C4-2B (cell line): ENCODE results near the gene PAK1.
"Not testable (repeated sequence)": the region's sequence is repeated elsewhere in the genome, so short reads cannot be mapped to it uniquely, and the experiment has no call there.

ENCODE experiments used
- H3K27ac ChIP-seq: fragments of 450-650 bp; 2 replicates; pipeline ENCODE4 v1.5.1; 2017
- CTCF ChIP-seq: fragments of 450-650 bp; conservative IDR thresholded peaks from 2 replicates; pipeline ENCODE4 v1.5.1; 2017; ENCODE audit warnings: mild to moderate bottlenecking
- ZFX ChIP-seq: fragments of 450-650 bp; IDR thresholded peaks from 2 replicates; pipeline ENCODE4 v1.6.1; 2017

The PAK1 gene

GRCh38 chr11:77300695-77301094 is 173.2 kb downstream of the PAK1 start:
- no peak overlapping the region for H3K27ac ChIP-seq
- TF ChIP-seq CTCF = no peak
- TF ChIP-seq ZFX = no peak

GRCh38 chr11:77300028-77300427 is 173.9 kb downstream of the PAK1 start:
- not testable (repeated sequence) for H3K27ac ChIP-seq

GRCh38 chr11:77299528-77299993 is 174.3 kb downstream of the PAK1 start:
- H3K27ac ChIP-seq = no peak overlapping the region
- TF ChIP-seq ZFX (no peak), CTCF (no peak)

GRCh38 chr11:77294040-77294439 is 179.9 kb downstream of the PAK1 start:
- no peak for TF ChIP-seq CTCF
- TF ChIP-seq ZFX = no peak

GRCh38 chr11:77289737-77290136 is 184.2 kb downstream of the PAK1 start:
- TF ChIP-seq ZFX (no peak), CTCF (no peak)
- no peak overlapping the region for H3K27ac ChIP-seq

More at GRCh38 chr11:77294040-77294439, 179.9 kb downstream of the PAK1 start:
- no peak overlapping the region for H3K27ac ChIP-seq

GRCh38 chr11:77287615-77288273 is 186.2 kb downstream of the PAK1 start:
- TF ChIP-seq CTCF (no peak), ZFX (no peak)
- no peak overlapping the region for H3K27ac ChIP-seq

- no peak overlapping the region for H3K27ac ChIP-seq
- no peak for TF ChIP-seq CTCF
- TF ChIP-seq ZFX = no peak
Measured at GRCh38 chr11:77287136-77287535, 186.8 kb downstream of the PAK1 start.
